Stomach (tissue), 9 donors: ENCODE results near the gene PDGFRB. TPM values are rescaled to one million over a fixed set of nuclear protein-coding genes. Genes with fewer than 3 reads are reported as not detected.
A peak's percentile ranks its signal among the peaks of the same experiment; 100 is the strongest.

Experiments used
- DNase-seq, 2 donors: peaks; one replicate each; pipeline versions ENCODE4 v3.0.0 to v3.0.0-alpha.2; 2013 to 2019
- H3K27ac ChIP-seq, 5 donors: fragments of 200-600 bp in 4 of 5; sonication (generic) in 4 of 5; one replicate each; pipeline ENCODE4 v1.5.1; 2013 to 2019; ENCODE audit warnings: mild to moderate bottlenecking in 1 of 5, moderate library complexity in 1 of 5
- H3K27me3 ChIP-seq, 3 donors: fragments of 200-600 bp; sonication (generic); one replicate each; pipeline ENCODE4 v1.5.1; 2017 to 2019; ENCODE audit warnings: mixed run types in 1 of 3
- H3K36me3 ChIP-seq, 4 donors: fragments of 200-600 bp; sonication (generic); 1 replicate in 3 of 4; 2 replicates in 1 of 4; pipeline ENCODE4 v1.5.1; 2016 to 2019
- H3K4me1 ChIP-seq, 4 donors: fragments of 200-600 bp; sonication (generic); one replicate each; pipeline ENCODE4 v1.5.1; 2016 to 2019
- H3K4me3 ChIP-seq, 4 donors: fragments of 200-600 bp; sonication (generic) in 3 of 4; one replicate each; pipeline ENCODE4 v1.5.1; 2016 to 2019; ENCODE audit warnings: mild to moderate bottlenecking in 1 of 4
- H3K9me3 ChIP-seq, 4 donors: fragments of 200-600 bp; sonication (generic); one replicate each; pipeline ENCODE4 v1.5.1; 2016 to 2019
- EP300 ChIP-seq: sonication (generic); formaldehyde crosslinking; IDR thresholded peaks from one replicate; pipeline ENCODE4 v1.6.1; 2017; ENCODE audit warnings: antibody characterized with exemption
- POLR2A ChIP-seq, 4 donors: fragments of 450-650 bp; IDR thresholded peaks; one replicate each; pipeline ENCODE4 v1.6.1; 2016; ENCODE audit warnings: antibody characterized with exemption in 4 of 4, control low read depth in 2 of 4, mild to moderate bottlenecking in 1 of 4, moderate library complexity in 1 of 4
- POLR2AphosphoS5 ChIP-seq, 3 donors: sonication (generic); formaldehyde crosslinking; IDR thresholded peaks; one replicate each; pipeline ENCODE4 v1.6.1; 2016; ENCODE audit warnings: antibody characterized with exemption in 3 of 3
- WGBS, 5 donors: extraction: QIAGEN DNeasy Blood & Tissue Kit in 3 of 5; methylation state at CpG; one replicate each; pipeline versions ENCODE4 v1.1.5 to v1.1.7; 2013 to 2018; 5-methylcytosine and 5-hydroxymethylcytosine counted together
- intact Hi-C: fragments of 100-400 bp; cut with DNase I; formaldehyde crosslinking; loops from one replicate; pipeline ENCODE4 v1.15.1; 2023; ENCODE audit warnings: low total_unique reads
- polyA plus RNA-seq, 3 donors: library from polyadenylated mRNA; stranded (reverse); fragments of 200-250 nt; gene quantifications; one replicate each; pipeline ENCODE4 v1.2.3, GENCODE V29; 2013
- total RNA-seq, 5 donors: library from RNA; depleted of rRNA; stranded (reverse); fragments of >200 nt; gene quantifications; one replicate each; pipeline versions ENCODE4 v1.1.0 to v1.2.3, GENCODE V29; 2014 to 2016
- TF ChIP-seq, protein P1 (sequence below), 7 experiments: fragments of 450-650 bp in 4 of 7; fragments of 200-600 bp in 3 of 7; sonication (generic) in 3 of 7; IDR thresholded peaks; one replicate each; pipeline ENCODE4 v1.5.1; 2016 to 2019; ENCODE audit warnings: antibody characterized with exemption in 7 of 7, control low read depth in 2 of 7, mild to moderate bottlenecking in 1 of 7
- donor health status: healthy with polysubstance abuse.
- donor health status: Bipolar disorder and iron deficiency.
- donor health status: healthy.

The PDGFRB gene
- total and polyA plus RNA-seq, 8 donors, result 4.7 to 71.2 (median 34.6) TPM

DNA sequence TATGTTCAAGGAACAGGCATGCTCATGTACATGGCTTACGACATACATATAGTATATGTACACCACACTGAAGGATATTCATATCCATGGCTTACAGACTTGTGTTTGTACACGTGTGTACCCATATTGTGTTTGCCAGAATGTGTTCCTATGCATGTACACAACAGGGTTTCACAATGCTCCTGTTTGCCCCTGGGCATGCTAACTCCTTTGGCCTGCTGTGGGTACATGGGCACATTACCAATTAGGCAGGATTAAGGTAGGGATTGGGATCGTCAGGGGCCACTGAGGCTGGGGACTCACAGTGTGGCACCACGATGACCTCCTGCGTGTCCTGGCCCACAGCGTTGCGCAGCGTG, 26.2 kb downstream of the PDGFRB start:
- no peak overlapping the region for H3K27ac ChIP-seq
- intact Hi-C loops, result no loop called here

DNA sequence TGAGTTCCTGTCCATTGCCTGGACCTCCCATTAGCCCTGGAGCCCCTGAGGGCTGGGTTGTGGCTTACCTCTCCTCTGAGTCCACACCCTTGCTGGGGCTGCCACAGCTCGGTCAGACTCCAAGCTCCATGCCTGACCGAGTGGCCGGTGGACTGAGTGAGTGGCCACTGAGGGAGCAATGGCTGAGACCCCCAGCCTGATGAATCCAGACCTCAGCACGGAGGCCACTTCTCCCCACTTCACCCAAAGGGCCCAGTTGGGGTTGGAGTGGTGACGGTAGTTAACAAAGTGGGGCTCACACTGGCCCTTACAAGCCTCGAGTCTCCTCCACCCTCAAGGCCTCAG, 28.8 kb downstream of the PDGFRB start:
- H3K36me3 ChIP-seq, result peaks cover 15 to 74% (median 54%) of the 10 kb centered on the region in 4 donors
- no peak overlapping the region for H3K27ac ChIP-seq
- 79 to 93% (median 81%) methylated on average over 3 to 6 of the region's 6 CpGs for WGBS, 5 donors

More for the DNA sequence above, 26.2 kb downstream of the PDGFRB start:
- Histone ChIP-seq H3K4me3 (peak overlapping the region in 2 of 4 donors; percentile 19 to 30), H3K27me3 (no peaks in the 10 kb centered on the region), H3K36me3 (peaks cover 9 to 55% (median 34%) of the 10 kb centered on the region in 4 donors), H3K4me1 (peaks cover 9 to 23% (median 10%) of the 10 kb centered on the region in 4 donors), H3K9me3 (no peaks in the 10 kb centered on the region)
- DNase-seq, result no peak
- TF ChIP-seq POLR2A (IDR thresholded peaks at IDR 0.05) (peak in 1 of 4 donors; percentile 32), EP300 (no peak), POLR2AphosphoS5 (IDR thresholded peaks at IDR 0.05) (no peak)
- TF ChIP-seq, protein P1, sequence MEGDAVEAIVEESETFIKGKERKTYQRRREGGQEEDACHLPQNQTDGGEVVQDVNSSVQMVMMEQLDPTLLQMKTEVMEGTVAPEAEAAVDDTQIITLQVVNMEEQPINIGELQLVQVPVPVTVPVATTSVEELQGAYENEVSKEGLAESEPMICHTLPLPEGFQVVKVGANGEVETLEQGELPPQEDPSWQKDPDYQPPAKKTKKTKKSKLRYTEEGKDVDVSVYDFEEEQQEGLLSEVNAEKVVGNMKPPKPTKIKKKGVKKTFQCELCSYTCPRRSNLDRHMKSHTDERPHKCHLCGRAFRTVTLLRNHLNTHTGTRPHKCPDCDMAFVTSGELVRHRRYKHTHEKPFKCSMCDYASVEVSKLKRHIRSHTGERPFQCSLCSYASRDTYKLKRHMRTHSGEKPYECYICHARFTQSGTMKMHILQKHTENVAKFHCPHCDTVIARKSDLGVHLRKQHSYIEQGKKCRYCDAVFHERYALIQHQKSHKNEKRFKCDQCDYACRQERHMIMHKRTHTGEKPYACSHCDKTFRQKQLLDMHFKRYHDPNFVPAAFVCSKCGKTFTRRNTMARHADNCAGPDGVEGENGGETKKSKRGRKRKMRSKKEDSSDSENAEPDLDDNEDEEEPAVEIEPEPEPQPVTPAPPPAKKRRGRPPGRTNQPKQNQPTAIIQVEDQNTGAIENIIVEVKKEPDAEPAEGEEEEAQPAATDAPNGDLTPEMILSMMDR (IDR thresholded peaks at IDR 0.05), result no peak
- 44 to 95% (median 63%) methylated on average over 2 to 8 of the region's 8 CpGs for WGBS, 5 donors

DNA sequence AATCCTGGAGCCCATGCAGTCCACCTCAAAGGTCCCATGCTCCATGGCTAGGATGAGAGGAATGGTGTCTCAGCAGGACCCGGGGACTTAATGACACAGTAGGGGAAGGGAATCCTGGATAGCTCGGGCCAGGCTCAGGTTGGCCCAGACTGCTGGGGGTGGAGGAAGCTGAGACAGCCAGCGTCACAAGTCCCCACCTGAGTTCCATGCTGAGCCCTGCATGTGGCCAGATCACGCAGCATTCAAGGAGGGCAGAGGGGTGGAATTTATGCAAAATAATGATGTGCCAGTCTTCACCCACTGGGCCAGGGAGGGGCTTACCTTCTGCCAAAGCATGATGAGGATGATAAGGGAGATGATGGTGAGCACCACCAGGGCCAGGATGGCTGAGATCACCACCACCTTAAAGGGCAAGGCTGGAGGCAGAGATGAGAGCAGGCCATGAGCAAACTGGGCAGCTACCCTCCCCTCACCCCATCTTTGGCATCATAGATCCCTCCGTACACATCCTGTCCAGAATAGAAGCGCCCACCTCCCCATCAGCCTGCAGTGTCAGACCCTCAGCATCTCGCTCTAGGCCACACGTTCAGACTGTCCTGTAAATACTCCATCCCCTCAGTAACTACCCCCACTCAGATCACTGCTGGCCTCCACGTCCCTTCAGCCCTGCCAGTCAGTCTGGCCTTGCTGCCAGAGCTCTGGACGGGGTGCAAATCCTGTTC, 29.3 kb downstream of the PDGFRB start:
- intact Hi-C loops, result no loop called here
- Histone ChIP-seq H3K36me3 (peaks cover 15 to 80% (median 59%) of the 10 kb centered on the region in 4 donors), H3K9me3 (no peaks in the 10 kb centered on the region), H3K27me3 (no peaks in the 10 kb centered on the region), H3K4me3 (no peak overlapping the region), H3K4me1 (peaks cover 9 to 19% (median 10%) of the 10 kb centered on the region in 4 donors), H3K27ac (no peak overlapping the region)
- WGBS, 5 donors, result 80 to 89% (median 88%) methylated on average over 10 of the region's 10 CpGs
- DNase-seq, result no peak
- TF ChIP-seq POLR2A (IDR thresholded peaks at IDR 0.05), result no peak
- TF ChIP-seq, protein P1 (IDR thresholded peaks at IDR 0.05), result no peak
- no peak for TF ChIP-seq EP300
- no peak for TF ChIP-seq POLR2AphosphoS5 (IDR thresholded peaks at IDR 0.05)

More for the DNA sequence above, 28.8 kb downstream of the PDGFRB start:
- TF ChIP-seq, protein P1 (IDR thresholded peaks at IDR 0.05), result no peak
- TF ChIP-seq POLR2AphosphoS5 (IDR thresholded peaks at IDR 0.05) (no peak), EP300 (no peak), POLR2A (IDR thresholded peaks at IDR 0.05) (no peak)
- intact Hi-C loops, result no loop called here
- Histone ChIP-seq H3K4me1 (peaks cover 9 to 16% (median 10%) of the 10 kb centered on the region in 4 donors), H3K4me3 (no peak overlapping the region), H3K9me3 (no peaks in the 10 kb centered on the region), H3K27me3 (no peaks in the 10 kb centered on the region)
- no peak for DNase-seq

DNA sequence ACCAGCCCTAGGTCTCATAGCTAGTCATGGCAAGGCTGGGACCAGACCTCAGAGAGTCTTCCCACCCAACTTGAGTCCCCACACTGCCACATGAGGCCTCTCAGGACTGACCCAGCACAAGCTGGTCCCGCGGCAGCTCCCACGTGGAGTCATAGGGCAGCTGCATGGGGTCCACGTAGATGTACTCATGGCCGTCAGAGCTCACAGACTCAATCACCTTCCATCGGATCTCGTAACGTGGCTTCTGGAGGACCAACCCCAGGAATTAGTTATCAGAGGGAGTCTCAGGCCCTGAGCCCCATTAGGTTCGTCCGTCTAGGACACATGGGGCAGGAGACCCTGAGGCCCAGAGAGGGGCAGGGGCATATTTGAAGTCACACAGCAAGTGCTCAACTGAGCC, 30.3 kb downstream of the PDGFRB start:
- Histone ChIP-seq H3K4me1 (peaks cover 9 to 16% (median 9%) of the 10 kb centered on the region in 4 donors), H3K27ac (no peak overlapping the region), H3K27me3 (no peaks in the 10 kb centered on the region), H3K4me3 (no peak overlapping the region), H3K36me3 (peaks cover 15 to 86% (median 65%) of the 10 kb centered on the region in 4 donors), H3K9me3 (no peaks in the 10 kb centered on the region)
- intact Hi-C loops, result no loop called here
- DNase-seq, result no peak
- no peak for TF ChIP-seq POLR2AphosphoS5 (IDR thresholded peaks at IDR 0.05)
- TF ChIP-seq, protein P1 (IDR thresholded peaks at IDR 0.05), result no peak
- no peak for TF ChIP-seq EP300
- no peak for TF ChIP-seq POLR2A (IDR thresholded peaks at IDR 0.05)
- 89 to 95% (median 93%) methylated on average over 7 to 10 of the region's 10 CpGs for WGBS, 5 donors
